ENCODE data around the gene C3AR1.

GRCh38 chr12:8089716-8090115 lies 23.6 kb upstream of the C3AR1 start:
- TF ChIP-seq POLR2A (IDR thresholded peaks at IDR 0.05) = no peak
- TF ChIP-seq CTCF (IDR thresholded peaks at IDR 0.05) = no peak
